Aorta (tissue), 5 donors: ENCODE results near the gene DHFR. TPM values are rescaled to one million over a fixed set of nuclear protein-coding genes. Genes with fewer than 3 reads are reported as not detected.

Source experiments
- ATAC-seq: fragments of 200-7000 bp; cut with Tn5 transposase; one replicate; pipeline ENCODE4 v1.9.1; 2022; ENCODE audit warnings: moderate library complexity; ENCODE audit not compliant: low FRiP score
- DNase-seq, 2 donors: peaks; one replicate each; pipeline ENCODE4 v3.0.0-alpha.2; 2020
- H3K27ac ChIP-seq, 2 donors: one replicate each; pipeline ENCODE4 v1.5.1; 2013; ENCODE audit warnings: low read length in 2 of 2, mild to moderate bottlenecking in 2 of 2, moderate library complexity in 2 of 2, control low read depth in 1 of 2, inconsistent platforms in 1 of 2, low read depth in 1 of 2
- H3K27me3 ChIP-seq, 2 donors: one replicate each; pipeline ENCODE4 v1.6.1; 2013; ENCODE audit warnings: control low read depth in 1 of 2, low read length in 1 of 2, mild to moderate bottlenecking in 1 of 2, moderate library complexity in 1 of 2; ENCODE audit not compliant: insufficient read depth in 2 of 2, control insufficient read depth in 1 of 2
- H3K36me3 ChIP-seq, 2 donors: one replicate each; pipeline ENCODE4 v1.6.1; 2013; ENCODE audit warnings: control low read depth in 1 of 2, low read length in 1 of 2, mild to moderate bottlenecking in 1 of 2; ENCODE audit not compliant: insufficient read depth in 2 of 2, control insufficient read depth in 1 of 2
- H3K4me1 ChIP-seq, 2 donors: one replicate each; pipeline ENCODE4 v1.6.1; 2013; ENCODE audit warnings: low read length in 2 of 2, control low read depth in 1 of 2, mild to moderate bottlenecking in 1 of 2, moderate library complexity in 1 of 2; ENCODE audit not compliant: insufficient read depth in 2 of 2, control insufficient read depth in 1 of 2
- H3K4me3 ChIP-seq, 2 donors: one replicate each; pipeline ENCODE4 v1.5.1; 2013; ENCODE audit warnings: low read length in 2 of 2, control low read depth in 1 of 2, mild to moderate bottlenecking in 1 of 2
- H3K9me3 ChIP-seq: one replicate; pipeline ENCODE4 v1.6.1; 2013; ENCODE audit warnings: mild to moderate bottlenecking, low read length; ENCODE audit not compliant: control insufficient read depth
- WGBS, 2 donors: extraction: QIAGEN DNeasy Blood & Tissue Kit; methylation state at CpG; one replicate each; pipeline ENCODE4 v1.1.7; 2013; 5-methylcytosine and 5-hydroxymethylcytosine counted together
- intact Hi-C, 2 donors: fragments of 100-400 bp; cut with DNase I; formaldehyde crosslinking; loops; one replicate each; pipeline versions ENCODE4 v1.14.2 to v1.15.0; 2022
- polyA plus RNA-seq, 2 donors: library from polyadenylated mRNA; stranded (reverse); fragments of 200-250 nt; gene quantifications; one replicate each; pipeline ENCODE4 v1.2.3, GENCODE V29; 2013
- total RNA-seq, 2 donors: library from RNA; stranded (reverse); fragmentation: NEBNext Ultra II Directional; extraction: Animal tissue kit (Norgen Biotek cat#: 25700); gene quantifications; one replicate each; pipeline ENCODE4 v1.2.1, GENCODE V29; 2021
- donor health status: healthy with polysubstance abuse.
- donor health status: Bipolar disorder and iron deficiency.
- donor health status: DM: no; HTN: no; CAD: no.
- donor health status: DM: no; HTN: no; CAD: no.
- donor health status: DM: yes; HTN: yes; CAD: no.

The DHFR gene
- total and polyA plus RNA-seq, 4 donors = 4.5 to 21.0 (median 8.2) TPM

DNA sequence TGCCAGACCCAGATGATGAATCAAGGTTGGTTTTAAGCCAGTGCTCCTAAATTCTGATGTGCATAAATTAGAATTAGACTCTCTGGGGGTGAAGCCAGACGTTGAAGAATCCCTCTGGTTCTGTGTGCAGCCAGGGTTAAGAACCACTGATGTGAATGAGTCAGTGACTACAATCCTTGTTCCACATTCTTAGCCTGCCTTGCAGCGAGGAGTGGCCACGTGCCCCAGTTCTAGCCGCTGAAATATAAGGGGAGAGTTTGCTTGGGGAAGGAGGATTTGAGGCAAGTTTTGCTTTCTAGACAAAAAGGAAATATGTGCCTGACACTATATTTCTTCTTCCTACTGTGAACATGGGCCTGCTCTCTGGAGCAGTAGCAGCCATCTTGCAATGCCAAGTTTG is 34.6 kb downstream of the DHFR start:
- Histone ChIP-seq H3K27me3 (no peaks in the 10 kb centered on the region), H3K27ac (no peak overlapping the region), H3K4me3 (no peak overlapping the region), H3K9me3 (no peaks in the 10 kb centered on the region), H3K4me1 (no peaks in the 10 kb centered on the region), H3K36me3 (no peaks in the 10 kb centered on the region)
- intact Hi-C loops = no loop called here
- ATAC-seq (no peak), DNase-seq (peak in 1 of 2 donors; percentile 64)
- 64 to 72% methylated on average over 4 of the region's 4 CpGs for WGBS, 2 donors

DNA sequence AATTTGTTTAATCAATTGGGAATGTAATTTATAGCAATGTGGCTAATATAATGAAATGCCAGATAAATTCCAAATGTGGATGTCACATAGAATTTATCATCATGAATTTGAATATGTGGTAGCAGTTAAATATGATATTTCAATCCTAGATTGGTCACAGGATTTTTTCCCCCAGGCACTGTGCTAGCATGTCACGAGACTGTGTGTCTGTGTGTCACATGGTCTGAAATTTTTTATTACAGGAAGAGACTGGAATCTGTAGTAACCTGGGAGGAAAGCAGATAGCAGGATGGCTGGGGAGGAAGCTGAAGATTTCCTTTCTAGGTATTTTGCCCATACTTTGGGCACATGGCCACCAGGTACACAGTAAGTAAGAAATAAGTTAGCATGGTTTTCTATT is 35.7 kb downstream of the DHFR start:
- DNase-seq (no peak), ATAC-seq (no peak)
- intact Hi-C loops = no loop called here
- H3K27ac ChIP-seq = no peak overlapping the region
- H3K4me3 ChIP-seq = no peak overlapping the region
- H3K9me3 ChIP-seq = no peaks in the 10 kb centered on the region
- H3K27me3 ChIP-seq = no peaks in the 10 kb centered on the region
- no peaks in the 10 kb centered on the region for H3K4me1 ChIP-seq
- no peaks in the 10 kb centered on the region for H3K36me3 ChIP-seq
- whole genome bisulfite sequencing, 2 donors = 75 to 94% methylated on average over 1 of the region's 1 CpG

DNA sequence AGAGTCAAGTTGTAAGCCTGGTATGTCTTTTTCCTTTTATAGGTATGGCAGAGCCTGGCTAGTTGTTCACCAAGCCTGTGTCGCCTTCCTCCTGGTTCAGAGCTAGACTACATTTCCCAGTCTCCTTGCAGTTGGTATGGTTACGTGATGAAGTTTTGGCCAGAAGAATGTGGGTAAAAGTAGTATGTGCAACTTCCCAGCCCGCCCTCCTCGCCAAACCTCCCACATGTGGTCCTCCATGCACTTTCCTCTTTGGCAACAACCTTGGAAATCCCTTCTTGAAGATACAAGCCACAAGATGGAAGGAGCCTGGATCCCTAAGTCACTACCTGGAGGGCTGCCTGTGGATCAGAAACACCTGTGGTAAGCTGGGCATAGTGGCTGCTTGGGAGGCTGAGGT is 36.3 kb downstream of the DHFR start:
- Histone ChIP-seq H3K27me3 (no peaks in the 10 kb centered on the region), H3K4me3 (no peak overlapping the region), H3K9me3 (no peaks in the 10 kb centered on the region), H3K36me3 (no peaks in the 10 kb centered on the region), H3K4me1 (no peaks in the 10 kb centered on the region), H3K27ac (no peak overlapping the region)
- ATAC-seq = no peak
- no peak for DNase-seq
- WGBS, 2 donors = 94% methylated on average over 4 of the region's 4 CpGs
- intact Hi-C loops = no loop called here

DNA sequence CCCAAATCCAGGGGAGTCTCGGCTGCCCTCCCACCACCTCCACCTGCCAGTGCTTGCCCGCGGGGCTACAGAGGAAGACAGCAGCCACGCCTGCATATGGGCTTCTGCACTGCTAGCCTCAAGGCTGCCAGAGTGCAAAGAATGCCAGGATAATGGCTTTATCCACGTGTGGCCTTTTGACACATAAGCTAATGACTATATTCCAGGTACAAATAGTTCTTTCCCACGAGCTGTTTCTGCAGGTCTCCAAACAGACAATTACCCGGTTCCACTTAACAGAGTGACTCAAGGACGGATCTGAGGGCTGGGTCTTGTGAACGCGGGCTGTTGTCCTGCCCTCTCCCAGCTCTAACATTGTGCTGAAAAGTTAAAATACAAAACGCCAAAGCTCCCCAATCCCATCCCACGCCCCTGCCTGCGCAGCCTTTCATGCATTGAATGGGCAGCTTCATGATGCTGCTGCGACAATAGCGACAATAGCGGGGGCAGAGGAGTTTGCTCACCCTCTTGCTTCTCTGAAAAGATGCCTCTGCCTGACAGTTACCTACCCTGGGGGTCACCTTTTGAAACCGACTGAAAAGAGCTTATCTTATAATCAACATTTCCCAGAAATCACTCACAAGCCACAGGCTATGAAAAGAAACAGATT is 39.4 kb downstream of the DHFR start:
- intact Hi-C loops = no loop called here
- Histone ChIP-seq H3K9me3 (no peaks in the 10 kb centered on the region), H3K27me3 (no peaks in the 10 kb centered on the region), H3K4me1 (no peaks in the 10 kb centered on the region), H3K4me3 (no peak overlapping the region), H3K36me3 (no peaks in the 10 kb centered on the region), H3K27ac (no peak overlapping the region)
- no peak for DNase-seq
- no peak for ATAC-seq
- 78 to 80% methylated on average over 17 of the region's 17 CpGs for WGBS, 2 donors

DNA sequence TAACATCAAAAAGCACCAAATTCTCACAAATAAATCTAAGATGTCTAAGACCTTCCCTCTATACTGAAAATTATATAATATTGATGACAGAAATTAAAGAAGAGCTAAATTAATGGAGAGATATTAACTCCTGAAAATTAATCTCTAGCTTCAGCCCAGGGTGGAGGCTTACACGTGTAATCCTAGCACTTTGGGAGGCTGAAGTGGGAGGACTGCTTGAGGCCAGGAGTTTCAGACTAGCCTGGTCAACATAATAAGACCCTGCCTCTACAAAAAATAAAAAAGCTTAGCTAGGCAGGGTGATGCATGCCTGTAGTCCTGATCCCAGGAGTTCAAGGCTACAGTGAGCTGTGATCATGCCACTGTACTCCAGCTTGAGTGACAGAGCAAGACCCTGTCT is 45.1 kb downstream of the DHFR start:
- WGBS, 2 donors = 72% methylated on average over 1 of the region's 1 CpG
- intact Hi-C loops = no loop called here
- Histone ChIP-seq H3K4me3 (no peak overlapping the region), H3K4me1 (no peaks in the 10 kb centered on the region), H3K27ac (no peak overlapping the region), H3K9me3 (peaks cover 4% of the 10 kb centered on the region), H3K36me3 (no peaks in the 10 kb centered on the region), H3K27me3 (no peaks in the 10 kb centered on the region)
- DNase-seq (no peak), ATAC-seq (no peak)

DNA sequence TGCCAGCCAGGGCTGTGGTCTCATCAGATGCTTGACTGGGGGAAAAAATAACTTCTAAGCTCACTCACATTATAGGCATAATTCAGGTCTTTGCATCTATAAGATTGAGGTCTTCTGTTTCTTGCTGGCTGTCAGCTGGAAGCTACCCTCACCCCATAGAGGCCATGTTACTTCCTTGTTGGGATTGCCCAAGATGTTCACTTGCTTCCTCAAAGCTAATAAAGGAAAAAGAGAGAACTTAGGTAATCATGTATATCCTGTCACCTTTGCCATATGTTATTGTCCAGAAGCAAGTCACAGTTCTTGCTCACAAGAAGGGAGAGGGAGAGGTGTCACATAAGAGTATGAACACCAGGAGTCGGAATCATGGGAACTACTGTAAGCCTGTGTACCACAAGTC is 46.1 kb downstream of the DHFR start:
- DNase-seq (no peak), ATAC-seq (no peak)
- H3K36me3 ChIP-seq = no peaks in the 10 kb centered on the region
- intact Hi-C loops = no loop called here
- H3K27ac ChIP-seq = no peak overlapping the region
- peaks cover 4% of the 10 kb centered on the region for H3K9me3 ChIP-seq
- H3K27me3 ChIP-seq = no peaks in the 10 kb centered on the region
- no peak overlapping the region for H3K4me3 ChIP-seq
- WGBS, 2 donors = 96 to 97% methylated on average over 1 of the region's 1 CpG
- no peaks in the 10 kb centered on the region for H3K4me1 ChIP-seq

DNA sequence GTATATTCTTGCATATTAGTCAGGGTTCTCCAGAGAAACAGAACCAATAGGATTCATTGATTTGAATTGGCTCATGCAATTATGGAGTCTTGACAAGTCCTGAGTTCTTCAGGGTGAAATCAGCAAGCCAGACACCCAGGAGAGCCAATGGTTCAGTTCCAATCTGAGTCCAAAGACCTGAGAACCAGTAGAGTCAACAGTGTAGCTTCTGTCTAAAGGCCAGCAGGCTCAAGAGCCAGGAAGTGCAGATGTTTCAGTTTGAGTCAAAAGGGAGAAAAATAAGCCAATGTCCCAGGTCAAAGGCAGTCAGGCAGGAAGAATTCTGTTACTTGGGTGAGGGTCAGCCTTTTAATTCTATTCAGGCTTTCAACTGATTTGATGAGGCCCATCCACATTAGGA is 47.0 kb downstream of the DHFR start:
- no peaks in the 10 kb centered on the region for H3K27me3 ChIP-seq
- intact Hi-C loops = no loop called here
- H3K4me1 ChIP-seq = no peaks in the 10 kb centered on the region
- H3K9me3 ChIP-seq = peaks cover 4% of the 10 kb centered on the region
- ATAC-seq (no peak), DNase-seq (no peak)
- no peak overlapping the region for H3K27ac ChIP-seq
- H3K4me3 ChIP-seq = no peak overlapping the region
- no peaks in the 10 kb centered on the region for H3K36me3 ChIP-seq

DNA sequence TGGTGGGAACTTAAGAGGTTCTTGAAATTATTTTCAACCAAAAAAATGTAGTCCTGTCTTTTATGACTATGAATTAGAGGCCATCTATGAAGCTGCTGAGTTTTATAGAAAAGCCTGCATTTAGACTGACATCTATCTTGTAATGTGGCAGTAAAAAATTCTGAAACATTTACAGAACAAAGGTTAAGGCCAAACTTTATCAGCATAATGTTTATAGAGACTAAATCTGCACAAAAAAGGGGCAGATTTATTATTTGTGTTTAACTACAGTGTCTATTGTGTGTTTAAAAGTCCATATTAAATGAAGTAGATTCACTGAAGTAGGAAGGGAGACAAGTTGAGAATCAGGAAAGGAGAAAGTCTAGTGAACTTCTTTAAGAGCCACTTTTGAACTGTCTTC is 47.4 kb downstream of the DHFR start:
- Histone ChIP-seq H3K36me3 (no peaks in the 10 kb centered on the region), H3K4me1 (no peaks in the 10 kb centered on the region), H3K27me3 (no peaks in the 10 kb centered on the region), H3K4me3 (no peak overlapping the region), H3K9me3 (peaks cover 4% of the 10 kb centered on the region), H3K27ac (no peak overlapping the region)
- DNase-seq (no peak), ATAC-seq (no peak)
- intact Hi-C loops = no loop called here

DNA sequence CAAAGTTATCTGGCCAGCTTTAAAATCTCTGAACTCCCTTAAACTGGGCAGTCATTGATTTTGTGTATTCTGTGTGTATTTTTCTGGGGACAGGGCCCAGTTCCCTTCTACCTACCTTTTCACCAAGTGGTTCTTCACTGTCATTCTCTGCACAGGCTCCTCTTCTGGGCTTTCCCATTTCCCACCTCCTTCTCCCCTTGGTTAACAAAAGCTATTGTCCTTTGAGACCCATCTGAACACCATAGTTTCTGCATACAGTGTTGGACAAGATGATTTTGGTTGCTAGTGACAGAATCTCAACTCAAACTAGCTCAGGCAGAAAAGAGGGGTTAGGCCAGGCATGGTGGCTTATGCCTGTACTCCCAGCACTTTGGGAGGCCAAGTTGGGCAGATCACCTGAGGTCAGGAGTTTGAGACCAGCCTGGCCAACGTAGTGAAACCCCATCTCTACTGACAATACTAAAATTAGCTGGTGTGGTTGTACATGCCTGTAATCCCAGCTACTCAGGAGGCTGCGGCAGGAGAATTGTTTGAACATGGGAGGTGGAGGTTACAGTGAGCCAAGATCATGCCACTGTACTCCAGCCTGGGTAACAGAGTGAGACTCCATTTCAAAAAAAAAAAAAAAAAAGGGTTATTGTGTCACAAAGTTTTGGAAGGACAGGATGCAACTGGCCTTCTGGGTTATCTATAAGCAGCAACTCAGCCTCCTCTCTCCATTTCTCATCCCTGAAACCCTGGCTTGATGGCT is 53.7 kb downstream of the DHFR start:
- H3K36me3 ChIP-seq = no peaks in the 10 kb centered on the region
- H3K27me3 ChIP-seq = no peaks in the 10 kb centered on the region
- no peak overlapping the region for H3K4me3 ChIP-seq
- H3K27ac ChIP-seq = no peak overlapping the region
- H3K4me1 ChIP-seq = no peaks in the 10 kb centered on the region
- WGBS, 2 donors = 90 to 91% methylated on average over 2 of the region's 2 CpGs
- DNase-seq (no peak), ATAC-seq (no peak)
- intact Hi-C loops = no loop called here
- H3K9me3 ChIP-seq = no peaks in the 10 kb centered on the region
